ENCODE measurements around the gene ATP8A2. TPM values are rescaled to one million over a fixed set of nuclear protein-coding genes. Genes with fewer than 3 reads are reported as not detected.

ATP8A2 gene
- polyA plus RNA-seq, 3 donors = not detected

GRCh38 chr13:25860265-25860664 is 488.5 kb downstream of the ATP8A2 start:
- no peak for DNase-seq
- no peak for TF ChIP-seq CTCF (IDR thresholded peaks at IDR 0.05)
- Histone ChIP-seq H3K27me3 (ENCODE audit: control insufficient read depth in 2 of 2, insufficient read depth in 2 of 2, low read length in 2 of 2) (no peaks in the 10 kb centered on the region), H3K4me3 (replicated peaks in 1 of 3; ENCODE audit: low read depth in 2 of 3, low read length in 3 of 3) (no peak overlapping the region), H3K27ac (ENCODE audit: low read depth in 1 of 2, low read length in 2 of 2) (no peak overlapping the region), H3K79me2 (ENCODE audit: insufficient read depth, low read length) (no peaks in the 10 kb centered on the region), H4K20me1 (ENCODE audit: insufficient read depth, low read length) (no peaks in the 10 kb centered on the region), H3K9ac (ENCODE audit: insufficient read depth, low read length, poor library complexity, severe bottlenecking) (no peak overlapping the region), H3K4me1 (ENCODE audit: control insufficient read depth in 1 of 2, insufficient read depth in 2 of 2, low read length in 2 of 2) (no peaks in the 10 kb centered on the region), H2AFZ (ENCODE audit: insufficient read depth, low read depth, low read length, poor library complexity, severe bottlenecking) (no peak overlapping the region), H3K4me2 (replicated peaks; ENCODE audit: extremely low read depth, low read length, poor library complexity, severe bottlenecking) (no peak overlapping the region), H3K9me3 (replicated peaks in 1 of 2; ENCODE audit: control insufficient read depth in 1 of 2, insufficient read depth in 1 of 2, low read length in 2 of 2) (no peaks in the 10 kb centered on the region), H3K36me3 (replicated peaks in 1 of 2; ENCODE audit: control insufficient read depth in 1 of 2, insufficient read depth in 2 of 2, low read length in 2 of 2) (no peaks in the 10 kb centered on the region)
- Mint-ChIP-seq H3K4me3 (no peak overlapping the region), H3K27ac (no peak overlapping the region), H3K27me3 (ENCODE audit: low read depth in 3 of 3) (peaks cover 0 to 7% (median 2%) of the 10 kb centered on the region in 3 donors), H3K4me1 (peaks cover 5% of the 10 kb centered on the region), H3K9me3 (peaks cover 0 to 3% (median 0%) of the 10 kb centered on the region in 7 donors), H3K36me3 (no peaks in the 10 kb centered on the region)
- WGBS (ENCODE audit: insufficient coverage) = no CpG with 5 or more reads among the region's 1 CpG
- intact Hi-C loops (cut with micrococcal nuclease) = no loop called here

- H3K36me3 ChIP-seq (replicated peaks in 1 of 2; ENCODE audit: control insufficient read depth in 1 of 2, insufficient read depth in 2 of 2, low read length in 2 of 2) = no peaks in the 10 kb centered on the region
- no peak overlapping the region for H3K4me2 ChIP-seq (replicated peaks; ENCODE audit: extremely low read depth, low read length, poor library complexity, severe bottlenecking)
- H3K4me3 ChIP-seq (replicated peaks in 1 of 3; ENCODE audit: low read depth in 2 of 3, low read length in 3 of 3) = no peak overlapping the region
- H2AFZ ChIP-seq (ENCODE audit: insufficient read depth, low read depth, low read length, poor library complexity, severe bottlenecking) = no peak overlapping the region
- peaks cover 0 to 2% (median 0%) of the 10 kb centered on the region in 7 donors for H3K9me3 Mint-ChIP-seq
- H3K27me3 ChIP-seq (ENCODE audit: control insufficient read depth in 2 of 2, insufficient read depth in 2 of 2, low read length in 2 of 2) = no peaks in the 10 kb centered on the region
- TF ChIP-seq CTCF (IDR thresholded peaks at IDR 0.05) = no peak
- H3K9me3 ChIP-seq (replicated peaks in 1 of 2; ENCODE audit: control insufficient read depth in 1 of 2, insufficient read depth in 1 of 2, low read length in 2 of 2) = no peaks in the 10 kb centered on the region
- no peak overlapping the region for H3K9ac ChIP-seq (ENCODE audit: insufficient read depth, low read length, poor library complexity, severe bottlenecking)
- H3K27ac ChIP-seq (ENCODE audit: low read depth in 1 of 2, low read length in 2 of 2) = no peak overlapping the region
- H3K27me3 Mint-ChIP-seq (ENCODE audit: low read depth in 3 of 3) = peaks cover 0 to 7% (median 3%) of the 10 kb centered on the region in 3 donors
- no peaks in the 10 kb centered on the region for H4K20me1 ChIP-seq (ENCODE audit: insufficient read depth, low read length)
- no peak overlapping the region for H3K27ac Mint-ChIP-seq
- no peaks in the 10 kb centered on the region for H3K36me3 Mint-ChIP-seq
- intact Hi-C loops (cut with micrococcal nuclease) = no loop called here
- no peaks in the 10 kb centered on the region for H3K4me1 ChIP-seq (ENCODE audit: control insufficient read depth in 1 of 2, insufficient read depth in 2 of 2, low read length in 2 of 2)
- DNase-seq = no peak
- H3K4me1 Mint-ChIP-seq = peaks cover 5% of the 10 kb centered on the region
- H3K79me2 ChIP-seq (ENCODE audit: insufficient read depth, low read length) = no peaks in the 10 kb centered on the region
- no peak overlapping the region for H3K4me3 Mint-ChIP-seq
- no CpG with 5 or more reads among the region's 3 CpGs for WGBS (ENCODE audit: insufficient coverage)
Observed at GRCh38 chr13:25860862-25861261, 489.1 kb downstream of the ATP8A2 start.

Measured in CD14-positive monocyte (primary cell).